ENCODE data around the gene FBXO4. TPM values are rescaled to one million over a fixed set of nuclear protein-coding genes. Genes with fewer than 3 reads are reported as not detected.

FBXO4 gene
- total RNA-seq, 4 donors from 2014 or later, result 1.8 to 4.7 (median 3.1) TPM

- H3K4me1 ChIP-seq, result peaks cover 0 to 22% of the 10 kb centered on the region in 2 donors
- DNase-seq, result peak in 1 of 2 donors; percentile 18
- H3K27me3 ChIP-seq, result no peaks in the 10 kb centered on the region
- intact Hi-C loops (cut with DNase I; ENCODE audit: low total_unique reads) (loop anchor here (1.0 to 5.0 kb wide), 3 partner anchors 21 to 842 kb away; partner anchors contain the start of gene RIMOC1), in situ Hi-C loops (cut with MboI; ENCODE audit: low sequenced_read_pairs in 4 of 4) (no loop called here)
- TF ChIP-seq POLR2A (IDR thresholded peaks at IDR 0.05) (no peak), CTCF (IDR thresholded peaks at IDR 0.05 in 4 of 5, conservative IDR thresholded peaks at IDR 0.05 in 1 of 5) (no peak)
- H3K4me3 ChIP-seq, result peak overlapping the region; percentile 61 to 97 (median 84)
- H3K36me3 ChIP-seq, result peaks cover 0 to 13% of the 10 kb centered on the region in 2 donors
- peak; percentile 67 to 71 for ATAC-seq
- no peaks in the 10 kb centered on the region for H3K9me3 ChIP-seq
- H3K27ac ChIP-seq, result peak overlapping the region; percentile 86 to 97 (median 90)
These were observed 472 bp downstream of the FBXO4 start for GRCh38 chr5:41925555-41925951.

- in situ Hi-C loops (cut with MboI; ENCODE audit: low sequenced_read_pairs in 4 of 4), result no loop called here
These were observed 2.5 kb downstream of the FBXO4 start for GRCh38 chr5:41927604-41928003.

GRCh38 chr5:41929035-41929434, 4.0 kb downstream of the FBXO4 start:
- no peak for ATAC-seq
- intact Hi-C loops (cut with DNase I; ENCODE audit: low total_unique reads) (loop anchor here (5.0 kb wide), 1 partner anchor 838 kb away; no protein-coding TSS in a partner anchor), in situ Hi-C loops (cut with MboI; ENCODE audit: low sequenced_read_pairs in 4 of 4) (no loop called here)
- no peaks in the 10 kb centered on the region for H3K9me3 ChIP-seq
- no peak for DNase-seq
- no peak overlapping the region for H3K27ac ChIP-seq
- peaks cover 0 to 15% of the 10 kb centered on the region in 2 donors for H3K4me1 ChIP-seq
- H3K36me3 ChIP-seq, result peaks cover 0 to 21% of the 10 kb centered on the region in 2 donors
- TF ChIP-seq CTCF (IDR thresholded peaks at IDR 0.05 in 4 of 5, conservative IDR thresholded peaks at IDR 0.05 in 1 of 5) (no peak), POLR2A (IDR thresholded peaks at IDR 0.05) (no peak)
- H3K27me3 ChIP-seq, result no peaks in the 10 kb centered on the region
- no peak overlapping the region for H3K4me3 ChIP-seq

More at GRCh38 chr5:41927604-41928003, 2.5 kb downstream of the FBXO4 start:
- ATAC-seq (no peak), DNase-seq (no peak)
- Histone ChIP-seq H3K4me3 (no peak overlapping the region), H3K36me3 (peaks cover 0 to 18% of the 10 kb centered on the region in 2 donors), H3K27ac (no peak overlapping the region), H3K27me3 (no peaks in the 10 kb centered on the region), H3K9me3 (no peaks in the 10 kb centered on the region), H3K4me1 (peaks cover 0 to 15% of the 10 kb centered on the region in 2 donors)
- intact Hi-C loops (cut with DNase I; ENCODE audit: low total_unique reads), result loop anchor here (5.0 kb wide), 1 partner anchor 840 kb away; no protein-coding TSS in a partner anchor
- TF ChIP-seq POLR2A (IDR thresholded peaks at IDR 0.05), result no peak
- TF ChIP-seq CTCF (IDR thresholded peaks at IDR 0.05 in 4 of 5, conservative IDR thresholded peaks at IDR 0.05 in 1 of 5), result no peak

GRCh38 chr5:41932770-41933169, 7.7 kb downstream of the FBXO4 start:
- ATAC-seq, result no peak
- H3K27me3 ChIP-seq, result no peaks in the 10 kb centered on the region
- H3K27ac ChIP-seq, result no peak overlapping the region
- peaks cover 0 to 42% of the 10 kb centered on the region in 2 donors for H3K36me3 ChIP-seq
- intact Hi-C loops (cut with DNase I; ENCODE audit: low total_unique reads), result no loop called here
- in situ Hi-C loops (cut with MboI; ENCODE audit: low sequenced_read_pairs in 4 of 4), result loop anchor here in 1 of 4 donors (10.0 kb wide), 1 partner anchor 78 kb away; no protein-coding TSS in a partner anchor
- no peak for DNase-seq
- H3K9me3 ChIP-seq, result no peaks in the 10 kb centered on the region
- no peak overlapping the region for H3K4me3 ChIP-seq
- H3K4me1 ChIP-seq, result no peaks in the 10 kb centered on the region
- TF ChIP-seq CTCF (IDR thresholded peaks at IDR 0.05 in 4 of 5, conservative IDR thresholded peaks at IDR 0.05 in 1 of 5) (no peak), POLR2A (IDR thresholded peaks at IDR 0.05) (no peak)

All from gastrocnemius medialis (tissue), 4 donors.